Measurements from ENCODE around the gene LMBR1. TPM values are rescaled to one million over a fixed set of nuclear protein-coding genes. Genes with fewer than 3 reads are reported as not detected.

The LMBR1 gene
- total and polyA plus RNA-seq, 2 donors (not counting 1 experiment from before 2014, with no cell fraction given) = 19.7 to 85.2 TPM

DNA sequence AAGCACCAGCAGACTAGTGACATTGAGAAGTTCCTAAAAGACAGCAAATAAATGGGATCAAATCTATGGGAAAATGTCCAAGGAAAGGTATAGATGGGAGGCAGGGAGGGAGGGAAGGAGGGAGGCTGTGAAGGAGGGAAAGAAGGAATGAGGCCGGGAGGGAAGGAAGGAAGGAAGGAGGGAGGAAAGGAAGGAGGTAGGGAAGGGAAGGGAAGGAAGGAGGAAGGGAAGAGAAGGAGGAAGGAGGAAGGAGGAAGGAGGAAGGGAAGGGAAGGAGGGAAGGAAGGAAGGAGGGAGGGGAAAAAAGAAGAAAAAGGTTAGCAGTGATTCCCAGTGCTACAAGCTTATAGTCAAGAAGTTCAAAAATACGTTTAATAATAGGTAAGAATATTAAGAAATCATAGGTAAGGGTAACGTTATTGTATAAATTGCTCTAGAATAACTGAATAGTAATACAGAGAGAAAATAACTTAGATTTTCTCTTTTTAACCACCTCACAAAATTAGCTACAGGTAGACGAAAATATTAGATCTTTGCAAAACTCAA is 106.9 kb downstream of the LMBR1 start:
- DNase-seq (no peak), ATAC-seq (ENCODE audit: low read depth) (no peak)
- Histone ChIP-seq H3K79me2 (ENCODE audit: control insufficient read depth, insufficient read depth, low read length) (no peaks in the 10 kb centered on the region), H3K4me3 (ENCODE audit: control extremely low read depth in 1 of 5, extremely low read depth in 1 of 5, insufficient read depth in 1 of 5, low read depth in 2 of 5, low read length in 4 of 5) (no peak overlapping the region), H3K9me3 (ENCODE audit: control extremely low read depth in 1 of 3, control insufficient read depth in 2 of 3, insufficient read depth in 1 of 3, low read length in 2 of 3) (no peaks in the 10 kb centered on the region), H3K36me3 (replicated peaks in 1 of 2; ENCODE audit: control extremely low read depth in 1 of 2, control insufficient read depth in 1 of 2, extremely low read depth in 1 of 2, insufficient read depth in 2 of 2, low read length in 1 of 2) (peaks cover 0 to 2% of the 10 kb centered on the region in 2 experiments), H4K20me1 (ENCODE audit: control insufficient read depth, insufficient read depth, low read length, poor library complexity, severe bottlenecking) (no peaks in the 10 kb centered on the region), H3K4me2 (replicated peaks; ENCODE audit: low read depth, low read length, poor library complexity, severe bottlenecking) (no peak overlapping the region), H3K9ac (ENCODE audit: low read length) (no peak overlapping the region), H3K4me1 (ENCODE audit: control insufficient read depth in 2 of 2, insufficient read depth in 2 of 2, low read length in 2 of 2) (peaks cover 8 to 9% of the 10 kb centered on the region in 2 donors), H2AFZ (ENCODE audit: insufficient read depth, low read depth, low read length, poor library complexity, severe bottlenecking) (no peak overlapping the region), H3K27me3 (replicated peaks in 1 of 4; ENCODE audit: control extremely low read depth in 1 of 4, control insufficient read depth in 3 of 4, insufficient read depth in 4 of 4, low read length in 3 of 4) (no peaks in the 10 kb centered on the region), H3K27ac (ENCODE audit: low read length in 2 of 2) (no peak overlapping the region)
- TF ChIP-seq, protein P1, sequence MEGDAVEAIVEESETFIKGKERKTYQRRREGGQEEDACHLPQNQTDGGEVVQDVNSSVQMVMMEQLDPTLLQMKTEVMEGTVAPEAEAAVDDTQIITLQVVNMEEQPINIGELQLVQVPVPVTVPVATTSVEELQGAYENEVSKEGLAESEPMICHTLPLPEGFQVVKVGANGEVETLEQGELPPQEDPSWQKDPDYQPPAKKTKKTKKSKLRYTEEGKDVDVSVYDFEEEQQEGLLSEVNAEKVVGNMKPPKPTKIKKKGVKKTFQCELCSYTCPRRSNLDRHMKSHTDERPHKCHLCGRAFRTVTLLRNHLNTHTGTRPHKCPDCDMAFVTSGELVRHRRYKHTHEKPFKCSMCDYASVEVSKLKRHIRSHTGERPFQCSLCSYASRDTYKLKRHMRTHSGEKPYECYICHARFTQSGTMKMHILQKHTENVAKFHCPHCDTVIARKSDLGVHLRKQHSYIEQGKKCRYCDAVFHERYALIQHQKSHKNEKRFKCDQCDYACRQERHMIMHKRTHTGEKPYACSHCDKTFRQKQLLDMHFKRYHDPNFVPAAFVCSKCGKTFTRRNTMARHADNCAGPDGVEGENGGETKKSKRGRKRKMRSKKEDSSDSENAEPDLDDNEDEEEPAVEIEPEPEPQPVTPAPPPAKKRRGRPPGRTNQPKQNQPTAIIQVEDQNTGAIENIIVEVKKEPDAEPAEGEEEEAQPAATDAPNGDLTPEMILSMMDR (IDR thresholded peaks at IDR 0.05) = no peak
- no peak for TF ChIP-seq EZH2 (IDR thresholded peaks at IDR 0.05; ENCODE audit: borderline replicate concordance, insufficient read depth, low read depth, low read length, poor library complexity, severe bottlenecking)
- ChIA-PET CTCF (no interaction called here), POLR2A (no interaction called here)
- Mint-ChIP-seq H3K9me3 (ENCODE audit: insufficient read depth) (no peaks in the 10 kb centered on the region), H3K27me3 (no peaks in the 10 kb centered on the region), H3K4me1 (peaks cover 12% of the 10 kb centered on the region), H3K27ac (no peak overlapping the region), H3K4me3 (no peak overlapping the region)
- 100% methylated on average over 1 of the region's 4 CpGs for WGBS (ENCODE audit: insufficient coverage)
- intact Hi-C loops (cut with micrococcal nuclease) = no loop called here

DNA sequence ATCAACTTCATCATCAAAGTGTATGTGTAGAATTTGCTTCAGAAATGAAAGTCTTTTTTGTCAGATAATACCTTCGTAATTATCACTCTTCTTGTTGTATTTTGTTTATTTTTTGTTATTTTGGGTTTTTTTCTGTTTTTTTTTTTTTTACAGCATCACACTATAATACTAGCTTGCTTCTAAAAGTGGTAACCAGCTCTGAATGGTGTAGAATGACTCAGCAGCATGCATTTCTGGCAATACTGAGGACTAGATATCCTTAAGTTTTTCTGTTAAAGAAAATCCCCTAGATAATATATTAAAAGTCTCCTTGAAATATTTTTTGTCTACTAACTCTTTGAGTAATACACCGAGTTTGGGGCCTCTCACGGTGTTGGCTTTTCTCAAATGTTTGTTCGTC is 109.1 kb downstream of the LMBR1 start:
- Histone ChIP-seq H3K27me3 (replicated peaks in 1 of 4; ENCODE audit: control extremely low read depth in 1 of 4, control insufficient read depth in 3 of 4, insufficient read depth in 4 of 4, low read length in 3 of 4) (no peaks in the 10 kb centered on the region), H3K4me2 (replicated peaks; ENCODE audit: low read depth, low read length, poor library complexity, severe bottlenecking) (no peak overlapping the region), H3K36me3 (replicated peaks in 1 of 2; ENCODE audit: control extremely low read depth in 1 of 2, control insufficient read depth in 1 of 2, extremely low read depth in 1 of 2, insufficient read depth in 2 of 2, low read length in 1 of 2) (peaks cover 0 to 2% of the 10 kb centered on the region in 2 experiments), H3K9me3 (ENCODE audit: control extremely low read depth in 1 of 3, control insufficient read depth in 2 of 3, insufficient read depth in 1 of 3, low read length in 2 of 3) (no peaks in the 10 kb centered on the region), H3K4me1 (ENCODE audit: control insufficient read depth in 2 of 2, insufficient read depth in 2 of 2, low read length in 2 of 2) (peaks cover 15 to 19% of the 10 kb centered on the region in 2 donors), H3K79me2 (ENCODE audit: control insufficient read depth, insufficient read depth, low read length) (no peaks in the 10 kb centered on the region), H3K4me3 (ENCODE audit: control extremely low read depth in 1 of 5, extremely low read depth in 1 of 5, insufficient read depth in 1 of 5, low read depth in 2 of 5, low read length in 4 of 5) (no peak overlapping the region), H4K20me1 (ENCODE audit: control insufficient read depth, insufficient read depth, low read length, poor library complexity, severe bottlenecking) (no peaks in the 10 kb centered on the region), H3K27ac (ENCODE audit: low read length in 2 of 2) (no peak overlapping the region), H2AFZ (ENCODE audit: insufficient read depth, low read depth, low read length, poor library complexity, severe bottlenecking) (no peak overlapping the region), H3K9ac (ENCODE audit: low read length) (no peak overlapping the region)
- H3K4me1 Mint-ChIP-seq = peaks cover 23% of the 10 kb centered on the region
- CTCF ChIA-PET = no interaction called here
- POLR2A ChIA-PET = no interaction called here
- no peak for TF ChIP-seq EZH2 (IDR thresholded peaks at IDR 0.05; ENCODE audit: borderline replicate concordance, insufficient read depth, low read depth, low read length, poor library complexity, severe bottlenecking)
- TF ChIP-seq, protein P1 (IDR thresholded peaks at IDR 0.05) = no peak
- no peaks in the 10 kb centered on the region for H3K9me3 Mint-ChIP-seq (ENCODE audit: insufficient read depth)
- no peak overlapping the region for H3K27ac Mint-ChIP-seq
- H3K27me3 Mint-ChIP-seq = no peaks in the 10 kb centered on the region
- intact Hi-C loops (cut with micrococcal nuclease) = no loop called here
- no peak overlapping the region for H3K4me3 Mint-ChIP-seq
- no CpG with 5 or more reads among the region's 4 CpGs for WGBS (ENCODE audit: insufficient coverage)
- DNase-seq = no peak
- no peak for ATAC-seq (ENCODE audit: low read depth)
